Dendritic cell treated with granulocyte-macrophage colony-stimulating factor and Interleukin-4, amounts not matched to agents 40 ng/mL and 50 ng/mL, for 4 days (primary cell): ENCODE measurements around the gene FAM170B.

Source experiments
- H3K27ac Mint-ChIP-seq: one replicate; pipeline ENCODE4 v1.8.0; 2022; ENCODE audit warnings: mild to moderate bottlenecking, mixed read lengths
- H3K27me3 Mint-ChIP-seq: one replicate; pipeline ENCODE4 v1.8.0; 2022; ENCODE audit warnings: mild to moderate bottlenecking, mixed read lengths
- H3K36me3 Mint-ChIP-seq: one replicate; pipeline ENCODE4 v1.8.0; 2022; ENCODE audit warnings: low read depth, mixed read lengths
- H3K4me1 Mint-ChIP-seq: one replicate; pipeline ENCODE4 v1.8.0; 2022; ENCODE audit warnings: low read depth, mixed read lengths
- H3K4me3 Mint-ChIP-seq: one replicate; pipeline ENCODE4 v1.8.0; 2022; ENCODE audit warnings: mild to moderate bottlenecking, moderate library complexity, mixed read lengths
- H3K9me3 Mint-ChIP-seq: one replicate; pipeline ENCODE4 v1.8.0; 2022; ENCODE audit warnings: mixed read lengths
- intact Hi-C: fragments of 100-400 bp; cut with micrococcal nuclease; formaldehyde crosslinking; loops from one replicate; pipeline ENCODE4 v1.15.0; 2022

The FAM170B gene

DNA sequence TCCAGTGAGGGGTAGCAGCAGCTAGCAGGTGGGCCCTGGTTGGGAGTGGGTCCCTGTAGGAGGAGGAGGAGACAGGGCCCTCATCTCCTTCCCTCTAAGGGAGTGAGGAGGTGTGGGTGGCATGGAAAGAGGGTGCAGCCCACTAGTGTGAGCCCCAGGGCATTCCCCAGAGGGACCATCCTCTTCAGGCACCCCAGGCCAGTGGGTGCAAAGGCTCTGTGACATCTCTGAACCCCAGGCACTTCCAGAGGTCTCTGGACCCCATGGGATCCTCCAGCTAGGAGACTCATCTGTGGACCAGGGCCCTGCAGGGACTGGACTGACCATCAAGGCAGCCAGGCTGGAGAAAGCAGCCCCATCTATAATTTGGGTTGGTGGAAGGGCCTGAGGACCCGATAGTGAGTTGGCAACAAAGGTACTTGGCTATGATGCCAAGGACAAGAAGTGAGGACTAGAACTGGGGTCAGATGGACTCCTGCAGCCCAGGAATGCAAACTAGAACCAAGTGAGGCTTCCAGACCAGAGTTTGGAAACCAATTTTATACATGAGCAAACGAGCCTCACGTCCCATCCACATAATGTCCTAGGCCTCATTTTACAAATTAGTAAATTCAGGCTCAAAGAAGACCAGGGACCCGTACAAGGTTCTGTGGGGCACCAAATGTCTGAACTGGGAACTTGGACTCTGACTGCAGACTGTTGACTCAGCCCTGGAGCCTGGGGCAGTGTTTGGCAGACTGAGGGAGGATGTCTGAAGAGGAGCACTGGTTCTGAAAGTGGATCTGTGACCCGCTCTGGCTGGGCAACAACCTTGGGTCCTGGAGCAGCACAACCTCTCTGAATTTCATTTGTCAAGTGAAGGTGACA, 17.1 kb downstream of the FAM170B start:
- Mint-ChIP-seq H3K36me3 (no peaks in the 10 kb centered on the region), H3K27me3 (peaks cover 45% of the 10 kb centered on the region), H3K9me3 (no peaks in the 10 kb centered on the region), H3K4me1 (no peaks in the 10 kb centered on the region), H3K27ac (no peak overlapping the region), H3K4me3 (no peak overlapping the region)
- intact Hi-C loops = no loop called here

DNA sequence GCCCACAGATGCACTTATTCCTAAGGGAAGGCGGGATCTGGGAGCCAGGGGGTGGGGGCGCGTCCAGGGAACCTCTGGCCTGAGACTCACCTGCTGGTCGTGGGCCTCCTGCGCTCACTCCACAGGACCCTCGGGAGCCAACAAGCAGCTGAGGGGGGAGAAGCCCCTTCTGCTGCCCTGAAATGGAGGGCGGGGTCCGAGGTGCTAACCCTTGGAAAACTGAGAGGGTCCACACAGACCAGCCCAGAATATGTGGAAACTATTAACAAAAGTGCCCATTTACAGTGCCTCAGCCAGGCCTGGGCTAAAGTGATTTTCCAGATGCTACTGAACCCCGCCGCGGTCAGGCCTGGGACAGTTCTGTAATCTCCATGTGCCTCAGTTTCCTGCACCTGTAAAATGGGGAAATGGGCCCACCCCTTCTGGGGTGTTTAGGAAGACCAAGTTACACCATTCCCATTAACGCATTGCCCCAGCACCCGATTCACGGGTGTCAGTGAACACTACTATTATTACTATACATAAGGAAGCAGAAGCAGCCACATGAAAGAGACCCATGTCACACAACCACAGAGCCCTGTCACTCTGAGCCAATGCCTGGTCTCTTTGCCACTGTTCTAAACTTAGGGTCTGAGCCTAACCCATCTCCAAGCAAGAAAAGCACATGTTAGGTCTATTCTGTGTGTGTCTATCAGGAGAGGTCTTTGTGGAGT, 17.9 kb downstream of the FAM170B start:
- H3K36me3 Mint-ChIP-seq = no peaks in the 10 kb centered on the region
- H3K9me3 Mint-ChIP-seq = no peaks in the 10 kb centered on the region
- peaks cover 44% of the 10 kb centered on the region for H3K27me3 Mint-ChIP-seq
- no peaks in the 10 kb centered on the region for H3K4me1 Mint-ChIP-seq
- intact Hi-C loops = no loop called here
- H3K4me3 Mint-ChIP-seq = no peak overlapping the region
- no peak overlapping the region for H3K27ac Mint-ChIP-seq

DNA sequence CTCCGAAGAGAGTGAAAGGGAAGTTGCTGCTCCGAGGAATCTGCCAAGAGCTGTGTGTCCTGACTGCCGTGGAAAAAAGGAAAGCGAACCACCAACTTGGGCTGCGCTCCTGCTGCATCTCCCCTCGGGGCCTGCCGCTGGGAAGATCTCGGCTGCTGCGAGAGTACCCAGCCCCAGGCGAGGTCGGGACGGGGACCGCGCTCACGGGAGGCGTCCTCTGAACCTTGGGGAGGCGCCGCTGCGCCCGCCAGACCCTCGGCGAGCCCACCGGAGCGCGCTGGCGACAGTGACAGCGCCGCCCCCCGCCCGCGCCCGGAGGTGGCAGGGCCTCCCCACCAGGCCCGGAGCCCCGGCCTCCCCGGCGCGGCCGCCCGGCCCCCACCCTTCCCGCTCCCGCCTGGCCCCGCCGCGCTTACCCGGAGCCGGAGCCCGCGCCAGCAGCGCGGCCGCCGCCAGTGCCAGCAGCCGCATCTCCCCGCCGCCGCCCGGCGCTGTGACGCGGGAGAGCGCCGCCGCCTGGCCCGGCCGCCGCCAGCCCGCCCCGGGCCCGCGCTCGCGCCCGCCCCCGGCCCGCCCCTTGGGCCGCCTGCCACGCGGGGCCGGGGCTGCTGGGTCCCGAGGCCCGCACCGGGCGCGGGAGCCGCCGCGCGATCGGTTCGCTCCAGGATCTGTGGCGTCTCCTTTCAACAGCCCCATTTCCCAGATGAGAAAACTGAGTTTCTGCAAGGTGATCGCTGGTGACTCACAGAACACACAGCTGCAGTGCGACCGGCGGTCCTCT, 18.6 kb downstream of the FAM170B start, which contains the start of gene VSTM4:
Gene VSTM4 (minus strand): TSS at position 508 of the 781 bp plus-strand sequence. CDS start 37 bp downstream, at position 471.
- intact Hi-C loops = no loop called here
- Mint-ChIP-seq H3K4me1 (no peaks in the 10 kb centered on the region), H3K27ac (no peak within 1 kb of the TSS), H3K27me3 (peaks cover 44% of the 10 kb centered on the region), H3K9me3 (no peaks in the 10 kb centered on the region), H3K4me3 (peak within 1 kb of the TSS; percentile 55), H3K36me3 (no peaks in the 10 kb centered on the region)

GRCh38 chr10:49114718-49115014, 19.2 kb downstream of the FAM170B start:
- Mint-ChIP-seq H3K36me3 (no peaks in the 10 kb centered on the region), H3K4me1 (no peaks in the 10 kb centered on the region), H3K9me3 (no peaks in the 10 kb centered on the region), H3K27me3 (peaks cover 49% of the 10 kb centered on the region), H3K27ac (no peak overlapping the region), H3K4me3 (peak overlapping the region; percentile 55)
- intact Hi-C loops = no loop called here

DNA sequence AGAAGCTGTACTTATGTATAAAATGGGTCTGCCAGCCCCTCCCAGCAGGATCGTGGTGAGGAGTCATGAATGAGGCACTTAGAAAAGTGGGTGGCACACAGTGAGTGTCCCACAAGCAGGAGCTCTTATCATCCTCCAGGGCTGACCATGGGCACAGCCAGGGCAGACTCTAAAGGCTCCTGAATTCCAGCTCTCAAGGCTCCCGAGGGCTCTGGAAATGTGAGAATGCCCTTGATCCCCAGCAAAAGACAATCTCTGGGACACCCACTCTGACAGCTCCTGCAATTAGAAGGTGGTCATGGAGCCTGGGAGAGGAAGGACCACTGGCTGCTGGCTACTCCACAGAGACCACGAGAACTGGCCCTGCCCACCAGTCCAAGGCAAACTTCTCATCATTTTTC, 20.1 kb downstream of the FAM170B start:
- Mint-ChIP-seq H3K36me3 (no peaks in the 10 kb centered on the region), H3K4me1 (no peaks in the 10 kb centered on the region), H3K27me3 (peaks cover 49% of the 10 kb centered on the region), H3K27ac (no peak overlapping the region), H3K4me3 (no peak overlapping the region), H3K9me3 (no peaks in the 10 kb centered on the region)
- intact Hi-C loops = no loop called here

DNA sequence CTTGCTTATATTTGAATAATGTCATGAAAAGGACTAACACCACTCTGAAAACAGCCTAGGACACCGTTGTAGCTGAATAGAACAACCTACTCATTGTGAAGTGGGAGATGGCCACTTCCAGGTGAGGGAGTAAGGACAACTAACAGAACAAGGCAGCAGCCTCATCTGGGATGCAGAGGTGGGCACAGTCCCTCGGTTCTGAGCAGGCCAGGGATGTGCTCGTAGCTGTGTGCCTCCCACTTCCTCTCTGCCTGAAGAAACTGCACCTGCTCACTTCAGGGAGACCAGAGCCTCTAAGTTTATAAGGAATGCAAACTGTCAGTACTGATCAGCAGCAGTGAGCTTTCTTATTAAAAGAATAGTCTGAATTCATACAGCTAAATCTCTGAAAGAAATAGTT, 21.0 kb downstream of the FAM170B start:
- H3K4me3 Mint-ChIP-seq = no peak overlapping the region
- no peaks in the 10 kb centered on the region for H3K36me3 Mint-ChIP-seq
- peaks cover 49% of the 10 kb centered on the region for H3K27me3 Mint-ChIP-seq
- H3K4me1 Mint-ChIP-seq = no peaks in the 10 kb centered on the region
- no peaks in the 10 kb centered on the region for H3K9me3 Mint-ChIP-seq
- intact Hi-C loops = no loop called here
- H3K27ac Mint-ChIP-seq = no peak overlapping the region

- H3K4me3 Mint-ChIP-seq = no peak overlapping the region
- H3K9me3 Mint-ChIP-seq = no peaks in the 10 kb centered on the region
- no peak overlapping the region for H3K27ac Mint-ChIP-seq
- H3K4me1 Mint-ChIP-seq = no peaks in the 10 kb centered on the region
- intact Hi-C loops = no loop called here
- peaks cover 49% of the 10 kb centered on the region for H3K27me3 Mint-ChIP-seq
- H3K36me3 Mint-ChIP-seq = no peaks in the 10 kb centered on the region
Measured at GRCh38 chr10:49112098-49112497, 21.7 kb downstream of the FAM170B start.

GRCh38 chr10:49111320-49111698, 22.5 kb downstream of the FAM170B start:
- H3K27ac Mint-ChIP-seq = no peak overlapping the region
- no peak overlapping the region for H3K4me3 Mint-ChIP-seq
- intact Hi-C loops = no loop called here
- no peaks in the 10 kb centered on the region for H3K36me3 Mint-ChIP-seq
- H3K9me3 Mint-ChIP-seq = no peaks in the 10 kb centered on the region
- H3K27me3 Mint-ChIP-seq = peaks cover 42% of the 10 kb centered on the region
- peaks cover 5% of the 10 kb centered on the region for H3K4me1 Mint-ChIP-seq

GRCh38 chr10:49110684-49111319, 23.0 kb downstream of the FAM170B start:
- intact Hi-C loops = no loop called here
- no peaks in the 10 kb centered on the region for H3K36me3 Mint-ChIP-seq
- H3K27ac Mint-ChIP-seq = no peak overlapping the region
- H3K4me3 Mint-ChIP-seq = no peak overlapping the region
- H3K9me3 Mint-ChIP-seq = no peaks in the 10 kb centered on the region
- peaks cover 5% of the 10 kb centered on the region for H3K4me1 Mint-ChIP-seq
- peaks cover 37% of the 10 kb centered on the region for H3K27me3 Mint-ChIP-seq

GRCh38 chr10:49109669-49110340, 24.0 kb downstream of the FAM170B start:
- no peak overlapping the region for H3K4me3 Mint-ChIP-seq
- intact Hi-C loops = no loop called here
- no peak overlapping the region for H3K27ac Mint-ChIP-seq
- no peaks in the 10 kb centered on the region for H3K9me3 Mint-ChIP-seq
- H3K4me1 Mint-ChIP-seq = peaks cover 12% of the 10 kb centered on the region
- H3K36me3 Mint-ChIP-seq = no peaks in the 10 kb centered on the region
- peaks cover 36% of the 10 kb centered on the region for H3K27me3 Mint-ChIP-seq

- Mint-ChIP-seq H3K27ac (no peak overlapping the region), H3K9me3 (no peaks in the 10 kb centered on the region), H3K4me1 (peaks cover 14% of the 10 kb centered on the region), H3K36me3 (no peaks in the 10 kb centered on the region), H3K27me3 (peaks cover 30% of the 10 kb centered on the region), H3K4me3 (no peak overlapping the region)
- intact Hi-C loops = no loop called here
Measured at GRCh38 chr10:49108656-49109055, 25.2 kb downstream of the FAM170B start.

DNA sequence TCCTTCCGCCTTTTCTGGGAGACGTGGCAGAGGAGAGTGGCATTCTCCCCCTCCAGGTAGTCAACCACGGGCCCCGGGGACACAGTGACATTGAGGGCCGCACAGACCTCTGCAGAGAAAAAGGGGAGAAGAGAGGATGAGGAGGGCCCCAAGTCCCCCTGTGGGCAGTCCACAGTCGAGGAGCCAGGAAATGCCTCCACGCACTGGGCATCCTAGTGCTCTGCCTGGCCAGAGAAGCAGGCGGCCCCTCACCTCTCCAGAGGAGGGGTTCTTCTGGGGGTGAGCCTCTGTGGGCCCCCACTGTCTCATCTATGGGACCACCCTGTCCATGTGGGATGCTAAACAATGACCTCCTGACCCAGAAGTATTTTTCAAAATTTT, 25.9 kb downstream of the FAM170B start:
- H3K27me3 Mint-ChIP-seq = peaks cover 26% of the 10 kb centered on the region
- no peaks in the 10 kb centered on the region for H3K36me3 Mint-ChIP-seq
- intact Hi-C loops = no loop called here

GRCh38 chr10:49107111-49107886, 26.5 kb downstream of the FAM170B start:
- Mint-ChIP-seq H3K27me3 (peaks cover 26% of the 10 kb centered on the region), H3K36me3 (no peaks in the 10 kb centered on the region), H3K4me3 (no peak overlapping the region), H3K9me3 (no peaks in the 10 kb centered on the region), H3K4me1 (peaks cover 14% of the 10 kb centered on the region), H3K27ac (no peak overlapping the region)
- intact Hi-C loops = no loop called here

More for the DNA sequence above, 25.9 kb downstream of the FAM170B start:
- Mint-ChIP-seq H3K27ac (no peak overlapping the region), H3K4me1 (peaks cover 14% of the 10 kb centered on the region), H3K9me3 (no peaks in the 10 kb centered on the region), H3K4me3 (no peak overlapping the region)
